ENCODE data around the gene TBC1D28.
"Not testable (repeated sequence)": the region's sequence is repeated elsewhere in the genome, so short reads cannot be mapped to it uniquely, and the experiment has no call there.

TBC1D28 gene

GRCh38 chr17:18644291-18644690 is at the start of gene TBC1D28:
TSS of gene TBC1D28 (minus strand) at chr17:18644391. CDS start at chr17:18641352, 3,039 bp downstream.
- not testable (repeated sequence) for DNase-seq

- DNase-seq = not testable (repeated sequence)
These were observed 38.5 kb upstream of the TBC1D28 start for GRCh38 chr17:18682668-18683067.

DNA sequence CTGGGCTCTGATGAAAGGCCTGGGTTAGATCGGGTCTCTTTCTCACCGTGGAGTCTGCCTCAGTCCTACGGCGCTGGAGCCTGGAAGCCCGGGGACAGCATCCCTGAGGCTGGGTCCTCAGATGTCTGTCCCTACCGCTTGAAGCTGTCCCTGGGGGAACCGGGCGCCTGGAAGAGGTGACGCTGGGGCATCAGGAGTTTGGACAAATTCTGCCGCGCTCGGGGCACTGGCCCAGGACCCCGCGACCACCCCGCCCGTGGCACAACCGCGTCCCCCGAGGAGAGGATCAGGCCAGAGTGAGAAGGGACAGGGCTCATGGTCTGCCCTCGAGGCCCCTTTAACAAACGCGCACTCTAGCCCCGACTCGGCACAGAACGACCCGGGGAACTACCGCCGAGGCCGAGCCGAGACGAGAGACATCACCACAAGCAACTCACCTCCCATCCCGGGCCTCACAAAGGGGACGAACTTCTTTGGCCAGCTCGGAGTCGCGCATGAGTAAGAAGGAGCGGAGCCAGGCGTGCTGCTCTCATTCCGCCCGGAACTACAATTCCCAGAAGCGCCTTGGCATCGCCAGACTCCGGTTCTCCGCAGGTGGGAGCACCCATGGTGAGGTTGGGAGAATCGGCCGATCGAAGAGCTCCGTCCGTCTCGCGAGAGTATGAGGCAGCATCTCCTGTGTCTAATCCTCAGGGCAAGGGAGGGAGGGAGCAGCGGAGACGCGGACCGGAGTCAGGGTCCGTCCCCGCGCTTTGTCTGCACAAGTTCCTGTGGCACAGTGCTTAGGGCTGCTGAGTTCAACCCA is 37.8 kb upstream of the TBC1D28 start, which contains the start of gene FOXO3B:
Gene FOXO3B (minus strand): TSS at position 548 of the 805 bp plus-strand sequence. CDS start 663 bp downstream, outside the sequence.
- DNase-seq = peak; percentile 69

GRCh38 chr17:18677381-18677780 is 33.2 kb upstream of the TBC1D28 start:
- DNase-seq = not testable (repeated sequence)

- DNase-seq = not testable (repeated sequence)
These were observed 32.7 kb upstream of the TBC1D28 start for GRCh38 chr17:18676928-18677327.

GRCh38 chr17:18672395-18673227 is 28.4 kb upstream of the TBC1D28 start:
- DNase-seq = not testable (repeated sequence)

DNA sequence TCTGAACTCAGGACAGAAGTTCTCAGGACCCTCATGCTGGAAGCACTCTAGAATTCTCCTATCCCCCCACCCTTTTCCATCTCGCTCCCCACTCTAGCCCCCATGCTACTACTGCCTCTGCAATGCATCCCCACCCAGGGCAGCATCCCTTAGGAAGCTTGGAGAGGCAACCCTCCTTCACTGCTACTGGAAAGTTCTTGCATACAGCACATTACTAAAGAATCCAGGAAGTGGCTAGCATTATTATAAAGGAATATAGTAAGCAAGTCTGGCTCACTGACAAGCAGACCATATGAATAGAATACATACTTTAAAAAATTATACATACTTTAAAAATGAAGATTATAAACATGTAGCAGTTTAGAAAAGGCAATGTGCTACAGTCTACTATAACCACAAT is 24.4 kb upstream of the TBC1D28 start:
- not testable (repeated sequence) for DNase-seq

GRCh38 chr17:18667535-18667934 is 23.3 kb upstream of the TBC1D28 start:
- DNase-seq = not testable (repeated sequence)

- DNase-seq = not testable (repeated sequence)
These were observed 22.1 kb upstream of the TBC1D28 start for GRCh38 chr17:18666326-18666725.

GRCh38 chr17:18661924-18662624 is 17.9 kb upstream of the TBC1D28 start:
- not testable (repeated sequence) for DNase-seq

DNA sequence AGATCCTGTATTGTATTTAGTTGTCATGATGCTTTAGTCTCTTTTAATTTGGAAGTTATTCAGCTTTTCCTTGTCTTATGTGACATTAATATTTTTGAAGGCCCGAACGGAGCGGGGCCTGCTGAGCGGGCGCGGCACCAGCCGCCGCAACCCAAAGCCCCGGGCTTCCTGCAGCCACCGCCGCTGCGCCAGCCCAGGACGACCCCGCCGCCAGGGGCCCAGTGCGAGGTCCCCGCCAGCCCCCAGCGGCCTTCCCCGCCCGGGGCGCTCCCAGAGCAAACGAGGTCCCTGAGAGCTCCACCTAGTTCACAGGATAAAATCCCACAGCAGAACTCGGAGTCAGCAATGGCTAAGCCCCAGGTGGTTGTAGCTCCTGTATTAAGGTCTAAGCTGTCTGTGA is 5.9 kb upstream of the TBC1D28 start:
- DNase-seq = not testable (repeated sequence)

GRCh38 chr17:18643124-18643523 is 1.1 kb downstream of the TBC1D28 start:
- DNase-seq = not testable (repeated sequence)

GRCh38 chr17:18638357-18638756 is 5.8 kb downstream of the TBC1D28 start:
- DNase-seq = not testable (repeated sequence)

GRCh38 chr17:18636237-18636636 is 8.0 kb downstream of the TBC1D28 start:
- DNase-seq = not testable (repeated sequence)

DNA sequence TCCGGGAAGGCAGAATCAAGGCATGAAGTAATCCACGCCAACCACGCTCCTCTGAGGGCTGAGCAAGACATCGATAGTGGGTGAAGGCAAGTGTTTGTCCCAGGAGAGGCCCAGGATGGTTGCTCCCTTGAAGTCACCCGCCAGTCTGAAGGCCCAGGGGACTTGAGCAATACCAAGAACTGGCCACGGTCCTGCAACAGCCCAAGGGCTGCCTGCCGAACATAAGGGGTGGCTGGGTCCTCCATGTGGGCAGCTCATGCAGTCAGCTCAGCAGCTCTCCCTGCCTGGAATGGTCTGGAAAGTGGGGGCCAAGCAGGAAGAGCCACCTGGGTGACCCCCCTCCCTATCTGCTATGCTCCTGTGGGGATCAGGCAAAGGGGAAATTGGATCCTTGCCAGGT is 8.4 kb downstream of the TBC1D28 start:
- DNase-seq = peak; percentile 55

DNA sequence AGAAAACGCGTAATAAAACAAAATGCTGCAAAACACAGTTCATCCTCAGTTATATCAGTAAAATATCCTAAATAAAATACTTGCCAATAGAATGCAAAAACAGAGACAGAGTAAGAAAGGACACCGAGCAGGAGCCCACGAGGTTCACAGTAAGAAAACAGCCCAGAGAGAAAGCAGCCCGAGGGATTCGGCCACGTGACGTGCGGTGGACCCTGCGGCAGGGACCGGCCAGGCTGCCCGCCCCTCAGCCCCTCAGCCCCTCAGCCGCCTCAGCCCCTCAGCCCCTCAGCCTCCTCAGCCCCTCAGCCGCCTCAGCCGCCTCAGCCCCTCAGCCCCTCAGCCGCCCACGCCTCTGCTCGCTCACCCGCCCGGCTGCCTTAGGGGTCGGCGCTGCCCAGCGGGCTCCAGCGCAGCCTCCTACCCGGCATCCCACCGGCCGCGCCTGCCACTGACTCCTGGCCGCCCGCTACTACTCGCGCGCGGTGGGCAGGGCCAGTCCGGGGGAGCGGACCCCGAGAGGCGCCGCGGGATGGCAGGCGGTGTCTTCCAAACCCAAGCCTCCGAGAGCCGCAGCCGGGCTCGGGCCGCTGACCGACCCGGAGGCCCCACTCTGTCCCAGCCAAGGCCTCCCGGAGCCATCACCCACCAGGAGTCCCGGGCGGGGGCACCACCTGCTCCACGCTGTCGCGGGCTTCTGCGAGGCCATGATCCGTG is 9.5 kb downstream of the TBC1D28 start:
- DNase-seq = not testable (repeated sequence)

GRCh38 chr17:18626152-18626870 is 17.9 kb downstream of the TBC1D28 start:
- DNase-seq = no peak

DNA sequence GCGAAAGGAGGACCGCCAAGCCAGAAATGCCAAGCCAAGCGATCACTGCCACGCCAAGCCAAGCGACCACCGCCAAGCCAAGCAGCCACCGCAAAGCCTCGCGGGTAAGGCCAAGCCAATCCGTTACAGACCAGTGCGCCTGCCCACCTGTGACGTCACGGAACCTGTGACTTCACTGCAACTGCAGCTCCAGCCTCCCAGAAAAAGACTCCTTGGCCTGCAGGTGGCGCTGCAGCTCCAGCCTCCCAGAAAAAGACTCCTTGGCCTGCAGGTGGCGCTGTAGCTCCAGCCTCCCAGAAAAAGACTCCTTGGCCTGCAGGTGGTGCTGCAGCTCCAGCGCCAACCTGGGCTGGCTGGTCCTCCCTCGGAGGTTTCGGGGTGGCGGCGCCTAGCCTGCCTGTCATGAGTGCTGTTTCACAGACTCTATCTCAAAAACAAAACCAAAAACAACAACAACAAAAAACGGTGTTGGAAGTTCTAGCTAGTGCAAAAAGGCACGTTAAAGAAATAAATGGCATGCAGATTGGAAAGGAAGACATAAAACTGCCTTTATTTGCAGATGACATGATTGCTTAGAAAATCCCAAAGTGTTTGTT is 18.6 kb downstream of the TBC1D28 start:
- DNase-seq = peak; percentile 86

DNA sequence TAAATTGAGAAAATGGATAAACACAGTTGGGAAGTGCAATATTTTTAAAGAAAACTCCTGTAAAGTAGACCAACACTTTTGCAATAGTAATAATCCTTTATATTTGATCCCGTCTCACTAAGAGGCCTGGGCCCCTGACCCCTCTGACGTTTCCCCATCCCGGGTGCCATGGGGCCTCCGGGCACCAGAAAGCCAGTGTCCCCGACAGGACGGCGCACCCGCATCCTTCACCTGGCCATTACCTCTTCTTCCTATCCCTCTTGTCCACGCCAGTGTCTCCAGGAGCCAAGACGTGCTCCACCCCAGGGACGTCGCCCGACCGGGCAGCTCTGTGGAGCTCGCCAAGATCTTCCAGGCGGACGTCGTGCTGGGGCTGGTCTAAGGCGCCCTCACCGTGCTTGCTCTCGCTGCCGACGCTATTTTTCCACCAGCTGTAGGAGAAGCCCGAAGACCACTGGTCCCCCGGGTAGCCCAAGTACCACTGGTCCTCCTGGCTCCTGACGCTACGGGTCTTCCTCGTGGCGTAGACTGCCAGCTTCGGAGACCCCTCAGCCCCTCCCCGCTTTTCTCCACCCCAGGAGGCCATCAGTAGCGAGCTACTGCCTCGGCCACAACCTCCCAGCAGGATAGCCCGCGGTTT is 19.2 kb downstream of the TBC1D28 start:
- DNase-seq = not testable (repeated sequence)

- DNase-seq = not testable (repeated sequence)
These were observed 26.6 kb downstream of the TBC1D28 start for GRCh38 chr17:18617613-18618012.
